DMS 273 (cell line): ENCODE results near the gene CNPY1.

Experiments
- DNase-seq: peaks from one replicate; lab custom pipeline; 2025; ENCODE audit not compliant: unreplicated experiment; lab: John Stamatoyannopoulos, UW

The CNPY1 gene

GRCh38 chr7:155560196-155560885, 14.0 kb upstream of the CNPY1 start:
- DNase-seq = no peak

GRCh38 chr7:155559519-155560108, 13.3 kb upstream of the CNPY1 start:
- no peak for DNase-seq

- no peak for DNase-seq
Observed at GRCh38 chr7:155558961-155559360, 12.6 kb upstream of the CNPY1 start.

GRCh38 chr7:155558351-155558750, 12.0 kb upstream of the CNPY1 start:
- DNase-seq = no peak

GRCh38 chr7:155557778-155558177, 11.4 kb upstream of the CNPY1 start:
- DNase-seq = no peak

GRCh38 chr7:155556763-155557162, 10.4 kb upstream of the CNPY1 start:
- DNase-seq = no peak

GRCh38 chr7:155555116-155555695, 8.8 kb upstream of the CNPY1 start:
- DNase-seq = peak; percentile 51

GRCh38 chr7:155553871-155554270, 7.5 kb upstream of the CNPY1 start:
- DNase-seq = no peak

GRCh38 chr7:155551785-155552611, 5.6 kb upstream of the CNPY1 start:
- DNase-seq = no peak

GRCh38 chr7:155550916-155551315, 4.6 kb upstream of the CNPY1 start:
- DNase-seq = no peak

- DNase-seq = no peak
Observed at GRCh38 chr7:155549226-155549625, 2.9 kb upstream of the CNPY1 start.

GRCh38 chr7:155547161-155547791, 917 bp upstream of the CNPY1 start:
- no peak for DNase-seq

- DNase-seq = no peak
Observed at GRCh38 chr7:155545348-155545747, 1.0 kb downstream of the CNPY1 start.

- DNase-seq = no peak
Observed at GRCh38 chr7:155544485-155544884, 1.9 kb downstream of the CNPY1 start.

- DNase-seq = no peak
Observed at GRCh38 chr7:155543926-155544325, 2.4 kb downstream of the CNPY1 start.

- DNase-seq = no peak
Observed at GRCh38 chr7:155543011-155543876, 3.1 kb downstream of the CNPY1 start.

- no peak for DNase-seq
Observed at GRCh38 chr7:155541986-155542675, 4.2 kb downstream of the CNPY1 start.

GRCh38 chr7:155540553-155540952, 5.8 kb downstream of the CNPY1 start:
- no peak for DNase-seq

GRCh38 chr7:155538293-155538692, 8.1 kb downstream of the CNPY1 start:
- DNase-seq = no peak

GRCh38 chr7:155536451-155536850, 9.9 kb downstream of the CNPY1 start:
- no peak for DNase-seq
